GM23338 (cell line): ENCODE results near the gene NOTO. TPM values are rescaled to one million over a fixed set of nuclear protein-coding genes. Genes with fewer than 3 reads are reported as not detected.

ENCODE experiments used
- ATAC-seq: fragments of 200-7000 bp; cut with Tn5 transposase; 3 replicates; pipeline ENCODE4 v1.9.1; 2020
- DNase-seq: peaks from one replicate; pipeline ENCODE4 v3.0.0-alpha.2; 2015; ENCODE audit warnings: low spot score
- H2AFZ ChIP-seq: fragments of 200-600 bp; sonication (generic); 2 replicates; pipeline ENCODE4 v1.8.0; 2016; ENCODE audit warnings: antibody characterized with exemption, mild to moderate bottlenecking, moderate library complexity
- H3F3A ChIP-seq: fragments of 200-600 bp; sonication (generic); replicated peaks from 2 replicates; pipeline ENCODE4 v1.8.0; 2017; ENCODE audit warnings: antibody characterized with exemption, mixed run types, low read depth
- H3K27ac ChIP-seq: fragments of 200-600 bp; sonication (generic); 2 replicates; pipeline ENCODE4 v1.6.1; 2016; ENCODE audit warnings: low read depth
- H3K27me3 ChIP-seq: fragments of 200-600 bp; sonication (generic); 2 replicates; pipeline ENCODE4 v1.8.0; 2016; ENCODE audit warnings: mild to moderate bottlenecking, mixed run types, moderate library complexity; ENCODE audit not compliant: insufficient read depth
- H3K36me3 ChIP-seq: fragments of 200-600 bp; sonication (generic); 2 replicates; pipeline ENCODE4 v1.8.0; 2016; ENCODE audit warnings: mild to moderate bottlenecking; ENCODE audit not compliant: insufficient read depth
- H3K4me1 ChIP-seq: fragments of 200-600 bp; sonication (generic); 2 replicates; pipeline ENCODE4 v1.8.0; 2016; ENCODE audit warnings: mild to moderate bottlenecking, moderate library complexity; ENCODE audit not compliant: insufficient read depth
- H3K4me2 ChIP-seq: fragments of 200-600 bp; sonication (generic); 2 replicates; pipeline ENCODE4 v1.7.1; 2017; ENCODE audit warnings: mixed run types
- H3K4me3 ChIP-seq: fragments of 200-600 bp; sonication (generic); 2 replicates; pipeline ENCODE4 v1.6.1; 2016; ENCODE audit warnings: mixed run types
- H3K79me2 ChIP-seq: fragments of 200-600 bp; sonication (generic); replicated peaks from 2 replicates; pipeline ENCODE4 v1.8.0; 2017; ENCODE audit warnings: mild to moderate bottlenecking; ENCODE audit not compliant: insufficient read depth
- H3K9me2 ChIP-seq: fragments of 200-600 bp; sonication (generic); 2 replicates; pipeline ENCODE4 v1.8.0; 2017; ENCODE audit not compliant: insufficient read depth
- H4K20me1 ChIP-seq: fragments of 200-600 bp; sonication (generic); replicated peaks from 2 replicates; pipeline ENCODE4 v1.8.0; 2017; ENCODE audit warnings: mild to moderate bottlenecking; ENCODE audit not compliant: insufficient read depth
- H3K27ac Mint-ChIP-seq: 2 replicates; pipeline ENCODE4 v1.8.0; 2020; ENCODE audit warnings: inconsistent platforms, mild to moderate bottlenecking, moderate library complexity, mixed read lengths
- H3K27me3 Mint-ChIP-seq: 3 replicates; pipeline ENCODE4 v1.8.0; 2022; ENCODE audit warnings: low read depth, mild to moderate bottlenecking, moderate library complexity, mixed read lengths, inconsistent platforms; ENCODE audit not compliant: insufficient read depth, poor library complexity
- H3K36me3 Mint-ChIP-seq: 3 replicates; pipeline ENCODE4 v1.8.0; 2021; ENCODE audit warnings: low read depth, mild to moderate bottlenecking, inconsistent platforms, moderate library complexity, mixed read lengths
- H3K4me1 Mint-ChIP-seq: 3 replicates; pipeline ENCODE4 v1.8.0; 2020; ENCODE audit warnings: mild to moderate bottlenecking, inconsistent platforms, mixed read lengths
- H3K4me3 Mint-ChIP-seq: 3 replicates; pipeline ENCODE4 v1.8.0; 2021; ENCODE audit warnings: moderate library complexity, mild to moderate bottlenecking, inconsistent platforms, mixed read lengths
- H3K9me3 Mint-ChIP-seq: 3 replicates; pipeline ENCODE4 v1.8.0; 2020; ENCODE audit warnings: moderate library complexity, mild to moderate bottlenecking, inconsistent platforms, mixed read lengths
- EZH2 ChIP-seq: fragments of 200-600 bp; sonication (generic); IDR thresholded peaks from one replicate; pipeline ENCODE4 v1.8.0; 2017; ENCODE audit warnings: antibody characterized with exemption, mild to moderate bottlenecking, low read depth; ENCODE audit not compliant: unreplicated experiment
- EZH2phosphoT487 ChIP-seq: fragments of 200-600 bp; sonication (generic); IDR thresholded peaks from one replicate; pipeline ENCODE4 v1.8.1; 2018; ENCODE audit warnings: antibody characterized with exemption; ENCODE audit not compliant: unreplicated experiment
- JUNB ChIP-seq: IDR thresholded peaks from one replicate; pipeline ENCODE4 v1.6.1; 2016; ENCODE audit warnings: antibody characterized with exemption; ENCODE audit not compliant: unreplicated experiment
- NANOG ChIP-seq: IDR thresholded peaks from 2 replicates; pipeline ENCODE4 v1.6.1; 2016; ENCODE audit warnings: antibody characterized with exemption, borderline replicate concordance
- STAT1 ChIP-seq: IDR thresholded peaks from one replicate; pipeline ENCODE4 v1.6.1; 2016; ENCODE audit warnings: antibody characterized with exemption; ENCODE audit not compliant: unreplicated experiment
- ZNF331 ChIP-seq: fragments of 250-450 bp; sonication (Bioruptor Pico); IDR thresholded peaks from 2 replicates; pipeline ENCODE4 v1.5.0; 2020; ENCODE audit warnings: low read depth, mild to moderate bottlenecking, moderate library complexity
- polyA plus RNA-seq: library from polyadenylated mRNA; unstranded; fragments of >200 nt; fragmentation: Nextera tagmentation; extraction: Ambion mirVana; gene quantifications from 2 replicates; pipeline ENCODE4 v1.2.1, GENCODE V29; 2016
- total RNA-seq: library from RNA; depleted of rRNA; stranded (reverse); fragments of >200 nt; shearing (Covaris generic); gene quantifications from 2 replicates; pipeline ENCODE4 v1.2.3, GENCODE V29; 2014
- TF ChIP-seq, protein P1 (sequence below): fragments of 250-450 bp; sonication (Bioruptor Pico); IDR thresholded peaks from 2 replicates; pipeline ENCODE4 v1.5.0; 2020; ENCODE audit warnings: mild to moderate bottlenecking, moderate library complexity
- TF ChIP-seq, protein P2 (sequence below): IDR thresholded peaks from 2 replicates; pipeline ENCODE4 v1.6.1; 2016; ENCODE audit warnings: antibody characterized with exemption
- TF ChIP-seq, protein P3 (sequence below): IDR thresholded peaks from one replicate; pipeline ENCODE4 v1.6.1; 2018; ENCODE audit warnings: antibody characterized with exemption; ENCODE audit not compliant: unreplicated experiment
- TF ChIP-seq, protein P4 (sequence below), 2 experiments: fragments of 200-600 bp in 1 of 2; sonication (generic) in 1 of 2; conservative IDR thresholded peaks; 2 replicates each; pipeline versions ENCODE4 v1.5.1 to v1.6.1; 2016 to 2017; ENCODE audit warnings: antibody characterized with exemption in 2 of 2, low read depth in 2 of 2, mild to moderate bottlenecking in 2 of 2, moderate library complexity in 1 of 2

The NOTO gene
- total and polyA plus RNA-seq, 2 experiments from 2014 or later: 0.06 to 0.73 TPM

DNA sequence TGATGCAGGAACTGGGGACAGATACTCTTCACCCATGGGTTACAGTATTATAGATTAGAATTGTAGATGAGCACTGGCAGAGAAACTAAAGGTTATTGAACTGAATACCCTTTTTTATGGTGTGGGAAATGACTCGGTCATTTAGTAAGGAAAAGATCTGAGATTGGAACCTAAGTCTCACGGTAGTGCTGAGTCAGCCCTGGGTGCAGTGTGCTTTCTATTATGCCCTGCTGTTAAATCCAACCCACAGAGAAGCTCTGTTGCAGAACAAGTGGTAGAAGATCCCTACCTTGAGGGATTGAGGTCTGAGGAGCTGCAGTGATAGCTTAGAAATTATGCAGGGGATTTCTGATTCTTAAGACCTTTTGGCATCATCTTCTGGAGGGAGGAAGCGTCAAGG is 44.5 kb downstream of the NOTO start (continued):
- TF ChIP-seq, protein P1, sequence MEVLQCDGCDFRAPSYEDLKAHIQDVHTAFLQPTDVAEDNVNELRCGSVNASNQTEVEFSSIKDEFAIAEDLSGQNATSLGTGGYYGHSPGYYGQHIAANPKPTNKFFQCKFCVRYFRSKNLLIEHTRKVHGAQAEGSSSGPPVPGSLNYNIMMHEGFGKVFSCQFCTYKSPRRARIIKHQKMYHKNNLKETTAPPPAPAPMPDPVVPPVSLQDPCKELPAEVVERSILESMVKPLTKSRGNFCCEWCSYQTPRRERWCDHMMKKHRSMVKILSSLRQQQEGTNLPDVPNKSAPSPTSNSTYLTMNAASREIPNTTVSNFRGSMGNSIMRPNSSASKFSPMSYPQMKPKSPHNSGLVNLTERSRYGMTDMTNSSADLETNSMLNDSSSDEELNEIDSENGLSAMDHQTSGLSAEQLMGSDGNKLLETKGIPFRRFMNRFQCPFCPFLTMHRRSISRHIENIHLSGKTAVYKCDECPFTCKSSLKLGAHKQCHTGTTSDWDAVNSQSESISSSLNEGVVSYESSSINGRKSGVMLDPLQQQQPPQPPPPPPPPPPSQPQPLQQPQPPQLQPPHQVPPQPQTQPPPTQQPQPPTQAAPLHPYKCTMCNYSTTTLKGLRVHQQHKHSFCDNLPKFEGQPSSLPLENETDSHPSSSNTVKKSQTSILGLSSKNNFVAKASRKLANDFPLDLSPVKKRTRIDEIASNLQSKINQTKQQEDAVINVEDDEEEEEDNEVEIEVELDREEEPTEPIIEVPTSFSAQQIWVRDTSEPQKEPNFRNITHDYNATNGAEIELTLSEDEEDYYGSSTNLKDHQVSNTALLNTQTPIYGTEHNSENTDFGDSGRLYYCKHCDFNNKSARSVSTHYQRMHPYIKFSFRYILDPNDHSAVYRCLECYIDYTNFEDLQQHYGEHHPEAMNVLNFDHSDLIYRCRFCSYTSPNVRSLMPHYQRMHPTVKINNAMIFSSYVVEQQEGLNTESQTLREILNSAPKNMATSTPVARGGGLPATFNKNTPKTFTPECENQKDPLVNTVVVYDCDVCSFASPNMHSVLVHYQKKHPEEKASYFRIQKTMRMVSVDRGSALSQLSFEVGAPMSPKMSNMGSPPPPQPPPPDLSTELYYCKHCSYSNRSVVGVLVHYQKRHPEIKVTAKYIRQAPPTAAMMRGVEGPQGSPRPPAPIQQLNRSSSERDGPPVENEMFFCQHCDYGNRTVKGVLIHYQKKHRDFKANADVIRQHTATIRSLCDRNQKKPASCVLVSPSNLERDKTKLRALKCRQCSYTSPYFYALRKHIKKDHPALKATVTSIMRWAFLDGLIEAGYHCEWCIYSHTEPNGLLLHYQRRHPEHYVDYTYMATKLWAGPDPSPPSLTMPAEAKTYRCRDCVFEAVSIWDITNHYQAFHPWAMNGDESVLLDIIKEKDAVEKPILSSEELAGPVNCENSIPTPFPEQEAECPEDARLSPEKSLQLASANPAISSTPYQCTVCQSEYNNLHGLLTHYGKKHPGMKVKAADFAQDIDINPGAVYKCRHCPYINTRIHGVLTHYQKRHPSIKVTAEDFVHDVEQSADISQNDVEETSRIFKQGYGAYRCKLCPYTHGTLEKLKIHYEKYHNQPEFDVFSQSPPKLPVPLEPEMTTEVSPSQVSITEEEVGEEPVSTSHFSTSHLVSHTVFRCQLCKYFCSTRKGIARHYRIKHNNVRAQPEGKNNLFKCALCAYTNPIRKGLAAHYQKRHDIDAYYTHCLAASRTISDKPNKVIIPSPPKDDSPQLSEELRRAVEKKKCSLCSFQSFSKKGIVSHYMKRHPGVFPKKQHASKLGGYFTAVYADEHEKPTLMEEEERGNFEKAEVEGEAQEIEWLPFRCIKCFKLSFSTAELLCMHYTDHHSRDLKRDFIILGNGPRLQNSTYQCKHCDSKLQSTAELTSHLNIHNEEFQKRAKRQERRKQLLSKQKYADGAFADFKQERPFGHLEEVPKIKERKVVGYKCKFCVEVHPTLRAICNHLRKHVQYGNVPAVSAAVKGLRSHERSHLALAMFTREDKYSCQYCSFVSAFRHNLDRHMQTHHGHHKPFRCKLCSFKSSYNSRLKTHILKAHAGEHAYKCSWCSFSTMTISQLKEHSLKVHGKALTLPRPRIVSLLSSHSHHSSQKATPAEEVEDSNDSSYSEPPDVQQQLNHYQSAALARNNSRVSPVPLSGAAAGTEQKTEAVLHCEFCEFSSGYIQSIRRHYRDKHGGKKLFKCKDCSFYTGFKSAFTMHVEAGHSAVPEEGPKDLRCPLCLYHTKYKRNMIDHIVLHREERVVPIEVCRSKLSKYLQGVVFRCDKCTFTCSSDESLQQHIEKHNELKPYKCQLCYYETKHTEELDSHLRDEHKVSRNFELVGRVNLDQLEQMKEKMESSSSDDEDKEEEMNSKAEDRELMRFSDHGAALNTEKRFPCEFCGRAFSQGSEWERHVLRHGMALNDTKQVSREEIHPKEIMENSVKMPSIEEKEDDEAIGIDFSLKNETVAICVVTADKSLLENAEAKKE (CRISPR knock-in tag): no peak

DNA sequence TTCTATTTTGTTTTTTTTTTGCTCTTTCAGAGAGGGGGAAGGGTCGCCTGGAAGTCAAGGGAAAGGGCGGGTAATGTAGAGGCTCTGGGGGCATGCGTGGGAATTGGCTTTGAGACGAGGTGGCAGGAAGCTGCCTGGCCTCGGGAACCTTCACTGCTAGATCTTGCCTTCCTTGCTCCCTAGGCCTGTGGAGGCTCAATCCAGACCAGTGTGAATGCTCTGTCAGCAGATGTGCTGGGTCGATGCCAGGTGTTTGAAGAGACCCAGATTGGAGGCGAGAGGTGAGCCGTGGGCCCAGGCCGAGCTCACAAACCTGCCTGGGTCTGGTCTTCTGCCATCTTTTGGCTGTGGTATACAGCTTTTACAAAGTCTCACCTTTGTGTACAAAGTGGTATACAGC is 47.3 kb downstream of the NOTO start:
- Histone ChIP-seq H3K36me3 (peaks cover 53% of the 10 kb centered on the region), H3K4me1 (no peaks in the 10 kb centered on the region), H3F3A (peaks cover 11% of the 10 kb centered on the region; the same call in 1 of the 2 replicates), H3K27me3 (no peaks in the 10 kb centered on the region), H3K27ac (no peak overlapping the region), H3K4me2 (no peak overlapping the region), H3K4me3 (no peak overlapping the region), H3K9me2 (no peaks in the 10 kb centered on the region), H4K20me1 (peaks cover 60% of the 10 kb centered on the region), H2AFZ (no peak overlapping the region), H3K79me2 (no peaks in the 10 kb centered on the region)
- Mint-ChIP-seq H3K4me3 (no peak overlapping the region), H3K27ac (no peak overlapping the region), H3K4me1 (0 out of 3 replicates have a peak, but pooled peaks cover 3% of the 10 kb centered on the region), H3K36me3 (peaks cover 91% of the 10 kb centered on the region), H3K9me3 (no peaks in the 10 kb centered on the region), H3K27me3 (peaks cover 5% of the 10 kb centered on the region)
- no peak for DNase-seq
- no peak for ATAC-seq
- TF ChIP-seq JUNB (no peak), NANOG (no peak), STAT1 (no peak), EZH2phosphoT487 (no peak), EZH2 (no peak), ZNF331 (CRISPR knock-in tag) (no peak)
- TF ChIP-seq, protein P2, sequence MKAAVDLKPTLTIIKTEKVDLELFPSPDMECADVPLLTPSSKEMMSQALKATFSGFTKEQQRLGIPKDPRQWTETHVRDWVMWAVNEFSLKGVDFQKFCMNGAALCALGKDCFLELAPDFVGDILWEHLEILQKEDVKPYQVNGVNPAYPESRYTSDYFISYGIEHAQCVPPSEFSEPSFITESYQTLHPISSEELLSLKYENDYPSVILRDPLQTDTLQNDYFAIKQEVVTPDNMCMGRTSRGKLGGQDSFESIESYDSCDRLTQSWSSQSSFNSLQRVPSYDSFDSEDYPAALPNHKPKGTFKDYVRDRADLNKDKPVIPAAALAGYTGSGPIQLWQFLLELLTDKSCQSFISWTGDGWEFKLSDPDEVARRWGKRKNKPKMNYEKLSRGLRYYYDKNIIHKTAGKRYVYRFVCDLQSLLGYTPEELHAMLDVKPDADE: no peak
- TF ChIP-seq, protein P3, sequence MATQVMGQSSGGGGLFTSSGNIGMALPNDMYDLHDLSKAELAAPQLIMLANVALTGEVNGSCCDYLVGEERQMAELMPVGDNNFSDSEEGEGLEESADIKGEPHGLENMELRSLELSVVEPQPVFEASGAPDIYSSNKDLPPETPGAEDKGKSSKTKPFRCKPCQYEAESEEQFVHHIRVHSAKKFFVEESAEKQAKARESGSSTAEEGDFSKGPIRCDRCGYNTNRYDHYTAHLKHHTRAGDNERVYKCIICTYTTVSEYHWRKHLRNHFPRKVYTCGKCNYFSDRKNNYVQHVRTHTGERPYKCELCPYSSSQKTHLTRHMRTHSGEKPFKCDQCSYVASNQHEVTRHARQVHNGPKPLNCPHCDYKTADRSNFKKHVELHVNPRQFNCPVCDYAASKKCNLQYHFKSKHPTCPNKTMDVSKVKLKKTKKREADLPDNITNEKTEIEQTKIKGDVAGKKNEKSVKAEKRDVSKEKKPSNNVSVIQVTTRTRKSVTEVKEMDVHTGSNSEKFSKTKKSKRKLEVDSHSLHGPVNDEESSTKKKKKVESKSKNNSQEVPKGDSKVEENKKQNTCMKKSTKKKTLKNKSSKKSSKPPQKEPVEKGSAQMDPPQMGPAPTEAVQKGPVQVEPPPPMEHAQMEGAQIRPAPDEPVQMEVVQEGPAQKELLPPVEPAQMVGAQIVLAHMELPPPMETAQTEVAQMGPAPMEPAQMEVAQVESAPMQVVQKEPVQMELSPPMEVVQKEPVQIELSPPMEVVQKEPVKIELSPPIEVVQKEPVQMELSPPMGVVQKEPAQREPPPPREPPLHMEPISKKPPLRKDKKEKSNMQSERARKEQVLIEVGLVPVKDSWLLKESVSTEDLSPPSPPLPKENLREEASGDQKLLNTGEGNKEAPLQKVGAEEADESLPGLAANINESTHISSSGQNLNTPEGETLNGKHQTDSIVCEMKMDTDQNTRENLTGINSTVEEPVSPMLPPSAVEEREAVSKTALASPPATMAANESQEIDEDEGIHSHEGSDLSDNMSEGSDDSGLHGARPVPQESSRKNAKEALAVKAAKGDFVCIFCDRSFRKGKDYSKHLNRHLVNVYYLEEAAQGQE: no peak
- TF ChIP-seq, protein P4, sequence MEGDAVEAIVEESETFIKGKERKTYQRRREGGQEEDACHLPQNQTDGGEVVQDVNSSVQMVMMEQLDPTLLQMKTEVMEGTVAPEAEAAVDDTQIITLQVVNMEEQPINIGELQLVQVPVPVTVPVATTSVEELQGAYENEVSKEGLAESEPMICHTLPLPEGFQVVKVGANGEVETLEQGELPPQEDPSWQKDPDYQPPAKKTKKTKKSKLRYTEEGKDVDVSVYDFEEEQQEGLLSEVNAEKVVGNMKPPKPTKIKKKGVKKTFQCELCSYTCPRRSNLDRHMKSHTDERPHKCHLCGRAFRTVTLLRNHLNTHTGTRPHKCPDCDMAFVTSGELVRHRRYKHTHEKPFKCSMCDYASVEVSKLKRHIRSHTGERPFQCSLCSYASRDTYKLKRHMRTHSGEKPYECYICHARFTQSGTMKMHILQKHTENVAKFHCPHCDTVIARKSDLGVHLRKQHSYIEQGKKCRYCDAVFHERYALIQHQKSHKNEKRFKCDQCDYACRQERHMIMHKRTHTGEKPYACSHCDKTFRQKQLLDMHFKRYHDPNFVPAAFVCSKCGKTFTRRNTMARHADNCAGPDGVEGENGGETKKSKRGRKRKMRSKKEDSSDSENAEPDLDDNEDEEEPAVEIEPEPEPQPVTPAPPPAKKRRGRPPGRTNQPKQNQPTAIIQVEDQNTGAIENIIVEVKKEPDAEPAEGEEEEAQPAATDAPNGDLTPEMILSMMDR (conservative IDR thresholded peaks at IDR 0.05; ENCODE audit: low read depth in 2 of 2): no peak
